Hematopoietic multipotent progenitor cell (in vitro differentiated cells): ENCODE measurements around the gene NPFF. TPM values are rescaled to one million over a fixed set of nuclear protein-coding genes. Genes with fewer than 3 reads are reported as not detected.
A peak's percentile ranks its signal among the peaks of the same experiment; 100 is the strongest.

Experiments used
- DNase-seq, 3 donors: peaks; one replicate each; pipeline ENCODE4 v3.0.0-alpha.2; 2011 to 2015; ENCODE audit warnings: low read depth in 2 of 3, low spot score in 2 of 3
- total RNA-seq: library from RNA; depleted of rRNA; stranded (reverse); fragments of >200 nt; gene quantifications from one replicate; pipeline ENCODE4 v1.2.3, GENCODE V29; 2012

The NPFF gene
- total RNA-seq, 1 donor = not detected

- no peak for DNase-seq
These were observed 7.5 kb upstream of the NPFF start for GRCh38 chr12:53514628-53515290.

GRCh38 chr12:53513712-53514410 is 6.6 kb upstream of the NPFF start:
- no peak for DNase-seq

- no peak for DNase-seq
These were observed 3.0 kb upstream of the NPFF start for GRCh38 chr12:53510181-53510812.

DNA sequence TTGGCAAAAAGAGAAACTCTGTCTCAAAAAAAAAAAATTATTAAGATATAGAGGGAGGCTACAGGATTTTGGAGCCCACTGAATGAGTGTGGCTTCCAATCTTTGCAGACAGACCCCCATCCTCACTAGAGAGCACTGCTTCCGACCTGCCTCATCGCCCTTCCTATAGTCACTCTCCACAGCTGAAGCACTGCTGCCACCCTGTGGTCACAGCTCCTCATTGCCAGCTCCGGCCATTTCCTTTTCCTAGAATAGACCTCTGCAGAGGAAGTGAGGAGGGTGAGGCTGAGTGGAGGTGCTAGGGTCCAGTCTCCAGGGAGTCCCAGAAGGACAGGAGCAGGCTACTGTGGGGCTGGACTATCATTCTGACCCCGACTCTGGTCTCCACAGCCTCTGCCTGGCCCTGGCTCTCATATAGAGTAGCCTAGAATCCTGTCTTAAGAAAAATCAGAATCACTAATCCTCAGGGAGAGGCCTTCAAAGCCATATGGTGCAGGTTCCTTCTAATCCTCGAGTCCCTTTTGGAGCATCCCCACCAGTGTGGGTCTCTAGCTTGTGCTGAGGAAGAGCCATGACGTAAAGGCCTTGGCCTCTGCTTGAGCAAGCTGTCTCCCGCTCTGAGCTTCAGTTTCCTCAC is 1.4 kb upstream of the NPFF start:
- peak; percentile 60 to 77 (median 65) for DNase-seq

GRCh38 chr12:53507603-53507885 is 260 bp upstream of the NPFF start:
- DNase-seq = no peak

DNA sequence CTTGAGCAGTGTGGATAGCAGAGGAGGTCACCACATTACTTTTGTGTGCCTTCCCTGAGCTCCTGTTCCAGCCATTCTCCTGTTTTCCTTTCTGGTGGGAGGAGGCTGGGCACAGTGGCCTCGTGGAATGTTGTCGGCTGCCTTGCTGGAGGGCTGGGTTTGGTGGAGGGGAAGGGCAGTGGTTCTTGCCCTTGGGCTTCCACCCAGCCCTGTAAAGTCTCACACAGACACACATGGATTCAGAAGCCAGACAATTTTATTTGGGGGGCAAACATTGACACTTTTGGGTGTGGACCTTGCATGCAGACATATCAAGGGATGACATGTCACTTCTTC is 866 bp downstream of the NPFF start:
- no peak for DNase-seq

GRCh38 chr12:53505555-53506449 is 1.5 kb downstream of the NPFF start:
- no peak for DNase-seq

- DNase-seq = no peak
These were observed 2.2 kb downstream of the NPFF start for GRCh38 chr12:53505086-53505485.

GRCh38 chr12:53504004-53504920 is 3.0 kb downstream of the NPFF start:
- no peak for DNase-seq

- no peak for DNase-seq
These were observed 4.1 kb downstream of the NPFF start for GRCh38 chr12:53502983-53503728.

DNA sequence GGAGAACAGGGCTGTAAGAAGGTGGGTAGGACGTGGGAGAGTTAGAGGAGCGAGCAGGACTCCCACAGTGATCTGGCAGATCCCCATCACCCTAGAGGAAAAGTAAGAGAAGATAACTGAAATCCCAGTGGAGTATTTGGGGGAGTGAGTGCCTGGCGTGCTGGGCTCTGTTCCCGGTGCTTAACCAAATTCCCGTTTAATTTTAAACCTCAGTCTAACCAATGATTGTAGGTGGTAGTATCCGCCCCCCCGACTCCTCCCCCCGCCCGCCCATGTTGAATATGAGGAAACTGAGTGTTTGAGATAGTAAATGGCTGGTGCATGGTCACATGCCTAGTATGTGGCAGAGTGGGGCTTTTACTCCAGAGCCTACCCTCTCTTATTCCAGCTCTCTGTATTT is 5.0 kb downstream of the NPFF start:
- DNase-seq = no peak

- DNase-seq = no peak
These were observed 5.6 kb downstream of the NPFF start for GRCh38 chr12:53501615-53502181.

- DNase-seq = peak; percentile 93 to 100 (median 99)
These were observed 6.3 kb downstream of the NPFF start, which contains the start of gene TARBP2 for GRCh38 chr12:53500776-53501614. TSS of gene TARBP2 (plus strand) at chr12:53501283. CDS start at chr12:53501409, 126 bp downstream.

- DNase-seq = peak in 2 of 3 donors; percentile 49 to 61
These were observed 7.0 kb downstream of the NPFF start for GRCh38 chr12:53500142-53500775.

GRCh38 chr12:53499266-53500141 is 7.8 kb downstream of the NPFF start, which contains the start of gene MAP3K12:
TSS of gene MAP3K12 (minus strand) at chr12:53499458. CDS start at chr12:53487391, 12,067 bp downstream.
- DNase-seq = peak in 2 of 3 donors; percentile 20 to 39

GRCh38 chr12:53498235-53498630 is 9.1 kb downstream of the NPFF start:
- no peak for DNase-seq
